ENCODE measurements around the gene ST3GAL5.

GRCh38 chr2:85935170-85935745 lies 46.5 kb upstream of the ST3GAL5 start:
- TF ChIP-seq CTCF (IDR thresholded peaks at IDR 0.05) (no peak), POLR2AphosphoS5 (IDR thresholded peaks at IDR 0.05) (no peak)
